ENCODE data around the gene STX10. TPM values are rescaled to one million over a fixed set of nuclear protein-coding genes. Genes with fewer than 3 reads are reported as not detected.

Gene STX10
- total and polyA plus RNA-seq, 9 of the 15 experiments (the other 6 are each of a cell fraction or from before 2014, with no cell fraction given), result 0.51 to 66.3 (median 31.0) TPM

DNA sequence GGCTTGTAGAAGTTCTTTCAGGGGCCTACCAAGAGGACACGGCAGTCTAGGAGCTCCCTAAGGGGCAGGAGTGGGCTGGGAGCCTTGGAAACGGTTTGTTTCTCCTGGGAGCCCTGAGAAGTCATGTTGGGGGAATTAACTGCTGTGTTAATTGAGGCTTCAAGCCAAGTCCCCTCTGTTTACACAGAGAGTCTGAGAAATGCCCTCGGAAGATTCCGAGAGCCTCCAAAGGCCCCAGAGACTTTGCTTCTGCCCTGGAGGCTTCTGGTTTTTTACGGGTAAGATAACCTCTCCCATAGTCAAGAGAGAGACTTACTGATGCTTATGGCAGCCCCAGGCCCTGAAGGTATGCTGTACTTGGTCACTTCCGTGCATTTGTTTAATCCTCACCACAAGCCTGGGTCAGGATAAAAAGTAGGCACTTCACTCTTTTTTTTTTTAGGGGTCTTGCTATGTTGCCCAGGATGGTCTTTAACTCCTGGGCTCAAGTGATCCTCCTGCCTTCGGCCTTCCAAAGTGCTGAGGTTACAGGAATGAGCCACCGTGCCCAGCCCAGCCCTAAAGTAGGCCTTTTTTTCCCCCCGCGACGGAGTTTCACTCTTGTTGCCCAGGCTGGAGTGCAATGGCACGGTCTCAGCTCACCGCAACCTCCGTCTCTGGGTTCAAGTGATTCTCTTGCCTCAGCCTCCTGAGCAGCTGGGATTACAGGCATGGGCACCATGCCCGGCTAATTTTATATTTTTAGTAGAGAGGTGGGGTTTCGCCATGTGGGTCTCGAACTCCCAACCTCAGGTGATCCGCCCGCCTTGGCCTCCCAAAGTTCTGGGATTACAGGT is 15.2 kb upstream of the STX10 start (continued):
- TF ChIP-seq MGA (IDR thresholded peaks at IDR 0.05) (no peak), MLLT1 (IDR thresholded peaks at IDR 0.05) (no peak), PRMT5 (CRISPR knock-in tag; IDR thresholded peaks at IDR 0.05) (no peak)

Data from K562 (cell line).